ENCODE measurements around the gene PHACTR2.

DNA sequence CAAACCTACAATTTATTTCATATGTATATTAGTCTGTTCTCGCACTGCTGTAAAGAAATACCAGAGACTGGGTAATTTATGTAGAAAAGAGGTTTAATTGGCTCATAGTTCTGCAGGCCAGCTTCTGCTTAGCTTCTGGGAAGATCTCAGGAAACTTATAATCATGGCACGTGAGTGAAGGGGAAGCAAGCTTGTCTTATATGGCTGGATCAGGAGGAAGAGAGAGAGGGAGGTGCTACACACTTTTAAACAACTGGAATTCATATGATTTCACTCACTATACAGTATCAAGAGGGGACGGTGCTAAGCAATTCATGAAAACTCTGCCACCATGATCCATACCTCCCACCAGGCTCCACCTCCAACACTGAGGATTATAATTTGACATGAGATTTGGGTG is 29.9 kb downstream of the PHACTR2 start:
- no peak for TF ChIP-seq POLR2A (IDR thresholded peaks at IDR 0.05)
- TF ChIP-seq, protein P1, sequence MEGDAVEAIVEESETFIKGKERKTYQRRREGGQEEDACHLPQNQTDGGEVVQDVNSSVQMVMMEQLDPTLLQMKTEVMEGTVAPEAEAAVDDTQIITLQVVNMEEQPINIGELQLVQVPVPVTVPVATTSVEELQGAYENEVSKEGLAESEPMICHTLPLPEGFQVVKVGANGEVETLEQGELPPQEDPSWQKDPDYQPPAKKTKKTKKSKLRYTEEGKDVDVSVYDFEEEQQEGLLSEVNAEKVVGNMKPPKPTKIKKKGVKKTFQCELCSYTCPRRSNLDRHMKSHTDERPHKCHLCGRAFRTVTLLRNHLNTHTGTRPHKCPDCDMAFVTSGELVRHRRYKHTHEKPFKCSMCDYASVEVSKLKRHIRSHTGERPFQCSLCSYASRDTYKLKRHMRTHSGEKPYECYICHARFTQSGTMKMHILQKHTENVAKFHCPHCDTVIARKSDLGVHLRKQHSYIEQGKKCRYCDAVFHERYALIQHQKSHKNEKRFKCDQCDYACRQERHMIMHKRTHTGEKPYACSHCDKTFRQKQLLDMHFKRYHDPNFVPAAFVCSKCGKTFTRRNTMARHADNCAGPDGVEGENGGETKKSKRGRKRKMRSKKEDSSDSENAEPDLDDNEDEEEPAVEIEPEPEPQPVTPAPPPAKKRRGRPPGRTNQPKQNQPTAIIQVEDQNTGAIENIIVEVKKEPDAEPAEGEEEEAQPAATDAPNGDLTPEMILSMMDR (IDR thresholded peaks at IDR 0.05) = no peak
